Hematopoietic multipotent progenitor cell (in vitro differentiated cells): ENCODE data around the gene GOLPH3L. TPM values are rescaled to one million over a fixed set of nuclear protein-coding genes. Genes with fewer than 3 reads are reported as not detected.
"Not testable (repeated sequence)": the region's sequence is repeated elsewhere in the genome, so short reads cannot be mapped to it uniquely, and the experiment has no call there.

Experiments
- DNase-seq, 3 donors: peaks; one replicate each; pipeline ENCODE4 v3.0.0-alpha.2; 2011 to 2015; ENCODE audit warnings: low read depth in 2 of 3, low spot score in 2 of 3
- small RNA-seq: library from RNA; depleted of rRNA; stranded (forward); fragments of <200 nt; gene quantifications from one replicate; pipeline ENCODE3, GENCODE V24; 2012
- total RNA-seq: library from RNA; depleted of rRNA; stranded (reverse); fragments of >200 nt; gene quantifications from one replicate; pipeline ENCODE4 v1.2.3, GENCODE V29; 2012

GOLPH3L gene
- total RNA-seq, 1 donor, result 10.0 TPM

DNA sequence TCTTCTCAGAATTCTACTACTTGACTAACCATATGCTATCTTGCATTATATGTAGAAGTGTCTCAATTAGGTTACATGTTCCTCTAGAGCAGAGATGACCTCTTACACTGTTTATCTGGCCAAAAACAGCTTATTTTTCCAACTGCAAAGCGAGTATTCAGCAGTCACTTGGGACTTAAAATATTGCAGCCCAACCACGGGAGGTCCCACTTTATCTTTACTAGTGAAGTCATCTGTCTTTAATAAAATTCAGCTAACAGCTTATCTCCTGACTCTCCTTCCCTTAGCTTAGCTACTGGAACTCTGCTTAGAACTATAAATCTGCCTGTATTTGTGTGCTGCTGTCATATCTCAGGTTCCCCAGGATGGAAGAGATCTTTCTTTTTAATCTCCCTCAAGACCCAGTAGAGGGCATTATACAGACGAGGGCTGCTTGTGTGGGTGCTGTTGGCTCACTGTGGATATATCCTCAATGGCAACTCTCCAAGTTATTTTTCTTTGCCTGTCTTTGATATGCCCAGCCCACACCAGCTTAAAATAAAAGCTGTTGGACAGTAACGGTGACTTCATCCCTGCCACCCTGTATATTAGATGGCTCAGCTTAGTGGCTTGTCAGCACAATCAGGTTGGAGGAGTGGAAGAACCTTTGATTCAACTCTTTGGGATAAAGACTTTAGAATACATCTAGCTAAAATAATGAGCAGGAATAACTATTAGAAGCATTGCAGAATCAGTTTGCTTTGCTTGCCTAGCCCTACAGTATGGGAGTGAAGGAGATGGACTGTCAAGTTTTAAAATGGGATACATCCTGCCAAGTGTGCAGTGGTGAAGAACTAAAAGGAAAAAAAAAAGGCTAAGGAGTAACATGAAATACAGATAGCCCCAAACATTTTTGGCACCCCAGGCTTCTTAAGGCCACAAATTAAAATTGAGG lies 77.1 kb downstream of the GOLPH3L start:
- peak in 2 of 3 donors; percentile 70 to 78 for DNase-seq

GRCh38 chr1:150615346-150616201 lies 81.4 kb downstream of the GOLPH3L start:
- DNase-seq, result no peak

DNA sequence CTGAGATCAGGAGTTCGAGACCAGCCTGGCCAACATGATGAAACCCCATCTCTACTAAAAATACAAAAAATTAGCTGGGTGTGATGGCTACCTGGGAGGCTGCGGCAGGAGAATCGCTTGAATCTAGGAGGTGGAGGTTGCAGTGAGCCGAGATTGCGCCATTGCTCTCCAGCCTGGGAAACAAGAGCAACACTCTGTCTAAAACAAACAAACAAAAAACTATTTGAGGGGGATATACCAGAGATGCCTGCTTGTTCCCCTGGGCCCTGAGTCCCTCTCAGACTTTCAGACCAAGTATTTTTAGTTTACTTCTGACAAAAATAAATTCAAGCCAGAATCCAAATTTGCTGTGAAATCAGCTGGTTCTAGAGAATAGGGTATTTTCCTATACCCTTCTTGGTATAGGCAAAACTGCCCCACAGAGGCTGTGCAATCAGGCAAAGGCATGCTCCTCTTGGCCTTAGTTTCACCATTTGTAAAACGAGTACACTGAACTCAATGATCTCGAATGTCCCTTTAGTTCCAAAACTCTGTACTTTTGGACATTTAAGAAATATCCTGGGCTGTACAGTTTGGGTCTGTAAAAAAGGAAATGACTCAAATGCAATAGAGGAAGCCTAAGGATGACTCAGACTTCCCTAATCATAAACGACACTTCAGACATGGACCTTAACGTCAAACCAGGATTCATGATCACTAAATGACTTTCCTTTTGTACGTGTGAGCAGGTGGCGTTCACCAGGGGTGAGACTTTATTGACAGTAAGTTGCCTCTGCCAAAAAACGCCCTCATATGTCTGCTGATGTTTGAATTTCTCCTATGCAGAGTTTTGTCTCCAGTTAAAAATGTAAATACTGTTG lies 83.7 kb downstream of the GOLPH3L start:
- DNase-seq, result peak; percentile 32 to 92 (median 88)

DNA sequence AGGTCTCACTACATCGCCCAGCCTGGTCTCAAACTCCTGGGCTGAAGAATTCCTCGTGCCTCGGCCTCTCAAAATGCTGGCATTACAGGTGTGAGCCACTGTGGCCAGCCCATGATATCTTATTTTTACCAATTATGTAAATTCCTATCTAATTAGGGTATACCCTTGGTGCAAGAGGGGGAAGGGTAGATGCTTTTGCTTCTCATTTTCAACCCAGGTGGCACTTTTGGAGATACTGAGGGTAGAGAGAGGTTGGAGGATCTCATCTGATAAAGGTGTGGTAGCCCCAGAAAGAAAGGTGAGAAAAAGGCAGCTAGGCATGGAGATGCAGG lies 85.0 kb downstream of the GOLPH3L start:
- no peak for DNase-seq

DNA sequence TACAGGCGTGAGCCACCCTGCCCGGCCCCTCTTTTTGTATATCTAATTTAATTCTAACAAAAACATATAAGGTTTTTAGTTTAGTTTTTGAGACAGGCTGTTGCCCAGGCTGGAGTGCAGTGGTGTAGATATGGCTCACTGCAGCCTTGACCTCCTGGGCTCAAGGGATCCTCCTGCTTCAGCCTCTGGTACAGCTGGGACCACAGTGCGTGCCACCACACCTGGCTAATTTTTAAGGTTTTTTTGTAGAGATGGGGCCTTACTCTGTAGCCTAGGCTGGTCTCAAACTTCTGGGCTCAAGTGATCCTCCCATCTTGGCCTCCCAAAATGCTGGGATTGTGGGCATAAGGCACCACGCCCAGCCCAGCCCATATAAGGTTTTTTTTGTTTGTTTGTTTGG lies 86.4 kb downstream of the GOLPH3L start:
- no peak for DNase-seq

- no peak for DNase-seq
Observed at GRCh38 chr1:150609732-150610131, 87.2 kb downstream of the GOLPH3L start.

DNA sequence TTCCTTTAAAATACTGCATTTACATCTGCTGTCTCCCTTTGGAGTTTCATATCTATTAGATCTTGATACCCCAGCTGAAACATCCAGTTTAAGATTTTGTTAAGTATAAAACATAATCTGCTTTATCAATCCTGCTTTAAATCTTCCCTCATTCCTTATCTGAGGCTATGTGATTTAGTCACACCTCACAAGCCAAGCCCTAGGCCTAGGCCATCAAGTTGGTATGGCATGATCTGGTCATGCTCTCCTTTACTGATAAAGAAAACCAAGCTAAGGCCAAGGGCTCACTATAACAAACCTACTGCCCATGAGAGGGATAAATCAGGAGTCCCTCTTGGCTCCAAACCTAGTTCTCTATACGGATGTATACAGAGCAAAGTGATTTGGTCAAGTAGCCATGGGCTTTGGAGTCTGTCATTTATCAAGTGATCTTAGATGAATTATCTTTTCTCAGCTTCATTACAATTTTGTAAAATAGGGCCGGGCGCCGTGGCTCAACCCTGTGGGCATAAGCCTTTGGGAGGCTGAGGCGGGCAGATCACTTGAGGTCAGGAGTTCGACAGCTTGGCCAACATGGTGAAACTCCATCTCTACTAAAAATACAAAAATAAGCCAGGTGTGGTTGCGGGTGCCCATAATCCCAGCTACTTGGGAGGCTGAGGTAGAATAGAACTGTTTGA lies 90.4 kb downstream of the GOLPH3L start:
- no peak for DNase-seq

DNA sequence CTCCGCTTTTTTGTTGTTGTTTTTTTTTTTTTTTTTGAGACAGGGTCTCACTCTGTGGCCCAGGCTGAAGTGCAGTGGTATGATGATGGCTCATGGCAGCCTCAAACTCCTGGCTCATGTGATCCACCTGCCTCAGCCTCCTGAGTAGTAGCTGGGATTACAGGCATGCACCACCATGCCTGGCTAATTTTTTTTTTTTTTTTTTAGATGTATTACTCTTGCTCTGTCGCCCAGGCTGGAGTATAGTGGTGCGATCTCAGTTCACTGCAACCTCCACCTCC lies 91.6 kb downstream of the GOLPH3L start:
- not testable (repeated sequence) for DNase-seq

DNA sequence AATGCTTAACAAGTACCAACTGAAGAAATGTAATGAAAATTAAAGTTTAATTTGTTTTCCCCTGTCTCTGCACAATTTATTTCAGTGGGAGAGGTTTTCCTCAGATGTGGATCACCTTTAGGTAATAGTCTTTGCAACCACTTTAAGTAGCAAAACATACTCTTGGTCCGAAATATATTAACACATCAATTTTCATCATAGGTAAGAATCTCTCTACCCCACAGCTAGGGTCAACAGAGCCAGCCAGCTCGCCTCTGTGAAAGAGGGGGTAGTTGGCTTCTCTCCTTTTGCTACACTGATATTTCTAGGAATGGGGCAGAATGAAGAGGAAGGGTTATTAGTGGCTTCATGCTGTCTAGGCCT lies 92.7 kb downstream of the GOLPH3L start:
- DNase-seq, result no peak

GRCh38 chr1:150603711-150604110 lies 93.2 kb downstream of the GOLPH3L start:
- DNase-seq, result no peak

DNA sequence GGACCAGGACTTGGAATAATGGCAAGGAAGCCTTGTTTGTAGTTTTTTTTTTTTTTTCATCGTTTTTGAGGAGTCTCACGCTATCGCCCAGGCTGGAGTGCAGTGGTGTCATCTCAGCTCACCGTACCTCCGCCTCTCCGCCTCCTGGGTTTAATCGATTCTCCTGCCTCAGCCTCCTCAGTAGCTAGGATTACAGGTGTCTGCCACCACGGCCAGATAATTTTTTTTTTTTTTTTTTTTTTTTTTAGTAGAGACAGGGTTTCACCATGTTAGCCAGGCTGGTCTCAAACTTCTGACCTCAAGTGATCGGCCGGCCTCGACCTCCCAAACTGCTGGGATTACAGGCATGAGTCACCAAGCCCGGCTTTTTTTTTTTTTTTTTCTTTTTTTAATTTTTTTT lies 94.6 kb downstream of the GOLPH3L start:
- DNase-seq, result not testable (repeated sequence)

GRCh38 chr1:150601540-150601939 lies 95.4 kb downstream of the GOLPH3L start:
- DNase-seq, result no peak

DNA sequence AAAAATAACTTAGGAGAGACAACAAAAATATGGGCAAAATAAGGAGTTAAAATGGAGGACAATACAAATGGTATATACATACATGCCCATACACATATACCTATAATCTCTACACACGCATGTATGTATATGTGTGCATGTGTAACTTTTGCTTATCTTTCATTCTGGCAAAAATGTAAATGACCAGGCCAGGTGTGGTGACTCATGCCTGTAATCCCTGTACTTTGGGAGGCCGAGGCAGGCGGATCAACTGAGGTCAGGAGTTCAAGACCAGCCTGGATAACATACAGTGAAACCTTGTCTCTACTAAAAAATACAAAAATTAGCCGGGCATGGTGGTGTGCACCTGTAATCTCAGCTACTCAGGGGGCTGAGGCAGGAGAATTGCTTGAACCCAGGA lies 98.6 kb downstream of the GOLPH3L start:
- DNase-seq, result not testable (repeated sequence)

DNA sequence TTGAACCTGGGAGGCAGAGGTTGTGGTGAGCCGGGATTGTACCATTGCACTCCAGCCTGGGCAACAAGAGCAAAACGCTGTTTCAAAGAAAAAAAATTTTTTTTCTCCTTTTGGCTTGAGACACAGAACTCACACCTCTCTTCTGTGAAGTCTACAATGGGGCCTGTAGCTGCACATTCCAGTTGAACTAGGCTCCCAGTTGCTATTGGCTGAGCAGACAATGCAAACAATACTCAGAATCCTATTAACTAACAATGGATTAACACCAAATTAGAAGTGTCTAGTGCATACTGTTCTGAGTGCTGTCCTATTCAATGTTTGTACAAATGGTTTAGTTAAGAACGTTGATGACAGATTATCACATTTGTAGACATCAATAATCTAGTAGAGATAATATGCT lies 100.0 kb downstream of the GOLPH3L start:
- no peak for DNase-seq

Small RNA genes lying within 50 kb of the gene (small RNA-seq; reads per million reads assigned to genes)
- not detected for gene RF00015
- gene RF00561, result not detected
- gene RNU6-1042P, result not detected

Other genes with a start within 250 kb of the GOLPH3L start
- gene TARS2, start 209.7 kb downstream of the GOLPH3L start, total RNA-seq, result 32.3 TPM
- 1.1 TPM for gene ECM1, start 189.0 kb downstream of the GOLPH3L start, total RNA-seq
- 0.27 TPM for gene FALEC, start 181.4 kb downstream of the GOLPH3L start, total RNA-seq
- 10.5 TPM for gene ADAMTSL4, start 147.7 kb downstream of the GOLPH3L start, total RNA-seq
- gene MCL1, start 117.5 kb downstream of the GOLPH3L start, total RNA-seq, result 395 TPM
- gene ENSA, start 67.5 kb downstream of the GOLPH3L start, total RNA-seq, result 83.7 TPM
- gene HORMAD1, start 23.7 kb upstream of the GOLPH3L start, total RNA-seq, result under 0.01 TPM
- gene CTSS, start 68.6 kb upstream of the GOLPH3L start, total RNA-seq, result 66.5 TPM
- gene CTSK, start 111.1 kb upstream of the GOLPH3L start, total RNA-seq, result 0.54 TPM
- 42.3 TPM for gene ARNT, start 179.4 kb upstream of the GOLPH3L start, total RNA-seq
- not detected for gene CTXND2, start 190.0 kb upstream of the GOLPH3L start, total RNA-seq
- gene SETDB1, start 229.2 kb upstream of the GOLPH3L start, total RNA-seq, result 47.9 TPM